ENCODE measurements around the gene GOLPH3L.
"Not testable (repeated sequence)": the region's sequence is repeated elsewhere in the genome, so short reads cannot be mapped to it uniquely, and the experiment has no call there.

GOLPH3L gene
- 17.7 to 27.7 (median 24.7) reads per million in 4 experiments for total RNA-seq

DNA sequence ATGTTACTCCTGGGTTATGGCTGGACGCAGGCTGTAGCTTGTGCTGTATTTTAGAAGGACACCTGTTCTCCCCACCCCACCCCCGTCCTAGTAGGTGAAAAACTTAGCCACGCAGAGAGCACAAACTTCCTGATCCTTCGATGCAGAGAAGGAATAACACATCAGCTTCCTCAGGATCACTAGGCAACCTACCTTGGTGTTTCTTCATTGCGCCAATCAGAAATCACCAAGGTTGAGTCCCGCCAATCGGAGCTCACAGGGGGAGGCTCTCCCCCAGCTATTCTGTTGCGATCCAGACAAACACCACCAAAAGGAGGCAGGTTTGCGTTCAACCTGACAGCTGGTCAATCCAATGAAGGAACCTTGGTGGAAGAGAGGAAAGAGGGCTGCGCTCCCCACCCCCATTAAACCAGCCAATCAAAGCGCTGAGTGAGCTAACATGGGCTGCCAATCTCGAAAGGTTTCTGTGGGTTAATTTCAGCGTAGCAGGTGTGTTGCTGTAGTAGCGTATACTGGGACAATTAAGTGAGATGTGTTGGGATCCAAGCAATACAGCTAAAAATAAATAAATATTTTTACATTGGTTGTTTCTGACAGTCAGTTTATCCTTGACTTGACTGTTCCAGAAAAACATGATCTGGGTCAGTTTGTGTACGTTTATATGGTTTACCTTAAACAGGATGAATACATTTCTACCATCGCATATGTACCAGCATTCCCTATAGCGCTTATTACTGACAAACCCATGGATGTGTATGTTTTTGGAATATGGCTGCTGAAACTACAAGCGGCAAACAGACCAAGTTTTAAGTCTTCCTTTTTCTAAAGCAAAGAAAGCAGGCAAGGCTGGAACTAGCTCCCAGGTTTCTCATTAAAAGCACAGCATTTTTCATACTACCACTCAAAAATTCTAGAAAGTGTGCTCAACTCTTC lies at the start of gene GOLPH3L:
Gene GOLPH3L (minus strand): TSS at position 160 of the 933 bp plus-strand sequence. CDS start 2,316 bp downstream, outside the sequence.
- peak; percentile 86 for DNase-seq

DNA sequence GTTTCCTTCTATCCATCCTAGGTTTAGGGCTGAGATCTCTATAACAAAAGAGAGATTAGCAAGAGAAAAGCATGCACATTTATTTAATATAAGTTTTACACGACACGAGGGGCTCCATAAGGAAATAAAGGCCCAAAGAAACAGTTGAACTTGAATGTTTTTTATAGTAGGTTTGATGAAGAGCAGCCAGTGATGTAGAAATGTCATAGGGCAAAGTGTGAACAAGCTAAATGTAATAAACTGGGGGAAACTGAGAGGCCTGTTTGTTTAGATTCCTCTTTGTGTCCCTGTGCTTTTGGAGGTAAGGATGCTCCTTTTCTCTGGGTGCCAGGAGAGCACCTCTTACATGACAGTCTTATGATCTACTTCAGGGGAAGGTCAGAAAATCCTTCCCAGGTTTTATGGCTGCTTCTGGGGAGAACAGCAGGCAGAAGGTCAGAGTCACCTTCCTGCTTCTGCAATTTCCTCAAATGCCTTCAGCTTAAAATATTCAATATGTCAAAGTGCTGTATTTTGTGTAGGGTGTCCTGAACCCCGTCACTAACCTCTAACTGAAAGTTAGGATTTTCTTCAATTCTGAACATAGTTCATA lies 33.3 kb upstream of the GOLPH3L start:
- no peak for DNase-seq

DNA sequence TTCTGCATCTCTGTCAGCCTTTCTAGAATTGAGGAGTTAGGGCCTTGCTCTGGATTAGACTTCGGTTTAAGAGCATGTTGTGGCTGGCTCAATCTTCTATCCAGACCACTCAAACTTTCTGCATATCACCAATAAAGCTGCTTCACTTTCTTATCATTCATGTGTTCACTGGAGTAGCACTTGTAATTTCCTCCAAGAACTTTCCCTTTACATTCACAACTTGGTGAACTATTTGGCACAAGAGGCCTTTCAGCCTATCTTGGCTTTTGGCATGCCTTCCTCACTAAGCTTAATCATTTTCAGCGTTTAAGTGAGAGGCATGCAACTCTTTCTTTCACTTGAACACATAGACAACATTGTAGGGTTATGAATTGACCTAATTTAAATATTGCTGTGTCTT lies 27.4 kb upstream of the GOLPH3L start:
- no peak for DNase-seq

DNA sequence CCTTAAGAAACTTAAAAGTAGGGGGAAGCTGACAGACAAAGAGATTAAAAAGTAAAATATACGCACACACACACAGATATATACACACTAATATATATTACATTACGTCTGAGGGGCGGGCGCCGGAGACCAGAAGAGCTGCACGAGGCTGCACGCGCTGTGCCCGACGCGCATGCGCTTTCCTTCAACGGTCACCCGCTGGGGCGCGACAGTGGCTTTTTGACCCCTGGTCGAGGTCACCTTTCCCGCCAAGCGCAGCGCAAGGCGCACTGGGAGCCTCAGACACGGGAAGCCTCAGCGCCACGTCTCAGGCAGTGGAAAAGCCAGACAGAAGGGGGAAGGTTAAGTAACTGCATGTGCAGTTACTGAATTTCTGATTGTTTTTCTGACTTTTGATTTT lies 23.7 kb upstream of the GOLPH3L start, which contains the start of gene HORMAD1:
Gene HORMAD1 (minus strand): TSS at position 193 of the 400 bp plus-strand sequence. CDS start 1,390 bp downstream, outside the sequence.
- DNase-seq = no peak

DNA sequence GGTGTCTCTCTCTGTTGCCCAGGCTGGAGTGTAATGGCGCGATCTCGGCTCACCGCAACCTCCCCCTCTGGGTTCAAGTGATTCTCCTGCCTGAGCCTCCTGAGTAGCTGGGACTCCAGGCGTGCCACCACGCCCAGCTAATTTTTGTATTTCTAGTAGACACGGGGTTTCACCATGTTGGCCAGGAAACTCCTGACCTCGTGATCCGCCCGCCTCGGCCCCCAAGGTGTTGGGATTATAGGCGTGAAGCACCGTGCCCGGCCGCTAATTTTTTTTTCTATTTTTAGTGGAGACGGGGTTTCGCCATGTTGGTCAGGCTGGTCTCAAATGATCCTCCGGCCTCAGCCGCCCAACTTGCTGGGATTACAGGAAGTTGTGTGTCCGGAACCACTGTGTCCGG lies 23.1 kb upstream of the GOLPH3L start:
- DNase-seq = no peak

DNA sequence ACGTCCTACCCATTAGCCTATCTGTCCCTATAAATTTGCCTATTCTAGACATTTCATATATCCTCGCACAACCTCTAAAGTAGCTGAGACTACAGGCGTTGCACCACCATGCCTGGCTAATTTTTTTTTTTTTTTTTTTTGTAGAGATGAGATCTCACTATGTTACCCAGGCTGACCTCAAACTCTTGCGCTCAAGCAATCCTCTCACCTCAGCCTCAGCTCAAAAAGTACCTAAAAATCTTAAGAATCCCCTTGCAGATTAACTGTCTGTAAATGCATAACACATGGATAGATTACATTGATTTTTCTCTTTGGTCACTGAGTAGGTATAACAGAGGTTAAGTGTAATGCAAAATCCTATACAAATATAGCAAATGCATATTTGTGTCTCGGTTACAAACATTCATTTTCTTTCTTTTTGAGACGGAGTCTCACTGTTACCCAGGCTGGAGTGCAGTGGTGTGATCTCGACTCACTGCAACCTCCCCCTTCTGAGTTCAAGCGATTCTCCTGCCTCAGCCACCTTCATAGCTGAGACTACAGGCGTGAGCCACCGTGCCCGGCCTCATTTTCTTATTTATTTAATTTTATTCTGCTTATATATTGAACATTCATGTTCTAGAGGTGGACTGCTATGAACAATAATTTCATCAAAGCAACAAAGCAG lies 21.4 kb upstream of the GOLPH3L start:
- no peak for DNase-seq

DNA sequence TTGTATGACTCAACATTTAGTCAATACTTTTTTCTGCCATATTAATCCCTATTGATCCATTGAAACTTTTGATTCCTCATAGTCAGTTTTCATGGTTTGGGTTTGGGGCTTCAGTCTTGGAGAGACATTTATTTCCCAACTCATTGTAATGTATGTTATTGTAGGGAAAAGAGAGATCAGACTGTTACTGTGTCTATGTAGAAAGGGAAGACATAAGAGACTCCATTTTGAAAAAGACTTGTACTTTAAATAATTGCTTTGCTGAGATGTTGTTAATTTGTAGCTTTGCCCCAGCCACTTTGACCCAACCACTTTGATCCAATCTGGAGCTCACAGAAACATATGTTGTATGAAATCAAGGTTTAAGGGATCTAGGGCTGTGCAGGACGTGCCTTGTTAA lies 12.1 kb upstream of the GOLPH3L start:
- DNase-seq = not testable (repeated sequence)

DNA sequence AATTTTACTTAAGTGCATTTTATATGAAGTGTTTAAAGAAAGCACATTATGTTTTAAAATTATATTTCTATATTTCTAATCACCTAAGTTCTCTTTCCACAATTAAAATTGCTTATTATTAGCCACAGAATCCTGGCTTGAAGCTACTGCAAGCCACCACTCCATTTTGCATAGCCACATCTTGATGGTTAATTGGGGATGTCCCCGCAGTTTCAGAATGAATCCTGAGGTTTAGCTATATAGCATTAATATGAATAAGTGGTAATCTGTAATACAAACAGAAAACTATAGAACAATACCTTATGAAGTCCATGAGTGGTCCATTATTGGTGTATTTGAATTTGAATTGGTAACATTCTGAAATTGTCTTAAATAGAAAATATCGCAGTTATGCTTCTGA lies 11.6 kb upstream of the GOLPH3L start:
- no peak for DNase-seq

DNA sequence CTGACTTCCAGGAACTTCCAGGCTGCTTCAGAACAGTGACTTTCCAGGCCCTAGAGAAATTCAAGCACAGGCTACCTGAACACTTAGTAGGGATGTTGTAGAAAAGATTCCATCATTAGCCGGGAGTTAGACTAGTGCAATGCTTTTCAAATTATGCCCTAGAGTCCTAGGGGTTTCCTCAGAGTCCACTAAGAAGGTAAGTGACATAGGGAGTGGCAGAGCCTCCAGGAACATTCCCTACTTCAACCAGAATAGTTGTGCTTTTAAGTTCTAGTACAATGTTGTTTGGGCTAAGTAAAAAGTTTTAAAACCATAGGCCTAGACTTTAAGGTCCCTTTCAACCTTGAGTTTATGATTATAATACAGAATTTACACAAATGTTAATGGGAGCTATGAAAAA lies 9.1 kb upstream of the GOLPH3L start:
- DNase-seq = no peak

DNA sequence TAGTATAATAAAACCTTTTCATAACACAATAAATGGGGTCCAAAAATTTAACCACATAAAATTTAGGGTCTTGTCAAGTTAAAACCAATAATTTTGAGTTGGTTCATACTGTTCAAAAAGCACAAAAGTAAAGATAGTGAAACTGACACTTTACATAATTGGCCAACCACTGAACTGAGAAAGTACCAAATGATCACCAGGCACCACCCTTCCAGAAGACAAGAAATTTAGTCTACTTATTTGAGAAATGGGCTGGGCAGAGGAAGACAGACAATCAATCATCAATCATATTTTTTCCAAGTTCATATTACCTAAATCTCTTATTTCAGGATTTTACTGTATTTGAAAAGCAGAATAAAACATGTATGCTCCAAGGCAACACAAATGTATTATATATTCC lies 6.5 kb upstream of the GOLPH3L start:
- DNase-seq = no peak

DNA sequence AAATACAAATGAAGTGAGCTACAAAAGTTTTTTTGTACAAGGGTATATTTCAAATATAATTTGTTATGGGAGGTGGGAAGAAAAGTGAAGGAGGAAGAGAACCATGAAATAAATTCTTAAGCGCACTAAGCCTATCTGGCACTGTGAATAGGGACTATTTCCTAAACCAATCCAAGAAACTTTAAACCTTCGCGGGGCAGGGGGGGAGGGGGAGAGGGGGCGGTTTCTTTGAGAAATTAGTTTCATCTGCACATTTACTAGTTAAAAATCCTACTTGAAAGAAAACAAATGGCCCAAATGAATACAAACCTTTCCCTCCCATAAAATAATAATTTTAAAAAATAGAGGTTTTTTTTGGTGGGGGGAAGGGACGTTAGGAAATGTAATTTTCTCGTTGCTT lies 364 bp downstream of the GOLPH3L start:
- no peak for DNase-seq

DNA sequence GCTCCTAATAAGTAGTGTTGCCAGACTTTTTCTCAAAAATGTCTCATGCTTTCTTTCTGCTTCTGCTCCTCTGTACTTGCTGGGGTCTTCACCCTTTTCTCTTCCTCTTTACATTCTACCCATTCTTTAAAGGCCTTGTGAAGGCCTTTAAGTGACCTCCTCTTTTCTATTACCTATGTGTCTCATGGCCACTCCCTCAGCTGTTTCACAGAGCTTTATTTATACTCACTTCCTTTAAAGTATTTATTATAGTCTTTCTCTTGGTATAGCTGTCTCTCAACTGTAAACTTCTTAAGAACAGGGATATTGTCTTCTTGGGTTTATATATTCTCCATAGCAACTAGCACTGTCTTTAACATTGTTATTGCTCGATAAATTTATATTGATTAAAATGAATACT lies 792 bp downstream of the GOLPH3L start:
- DNase-seq = no peak

DNA sequence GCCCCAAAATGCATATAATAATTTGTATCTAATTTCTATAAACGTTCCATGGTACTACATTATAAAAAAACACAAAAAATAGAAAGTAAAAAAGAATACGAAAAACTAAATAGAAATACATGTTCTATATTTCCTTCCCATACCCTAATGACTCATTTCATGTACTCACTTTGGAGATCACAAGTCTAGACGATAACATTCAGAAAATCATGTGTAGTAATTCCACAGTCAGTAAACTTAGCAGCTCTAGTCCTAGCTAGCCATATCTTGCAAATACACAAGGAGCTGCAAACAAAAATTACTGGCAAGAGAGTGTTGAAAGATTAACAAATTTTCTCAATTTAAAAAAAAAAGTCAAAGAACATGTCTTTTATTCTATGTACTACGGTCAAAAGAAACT lies 1.4 kb downstream of the GOLPH3L start:
- no peak for DNase-seq

DNA sequence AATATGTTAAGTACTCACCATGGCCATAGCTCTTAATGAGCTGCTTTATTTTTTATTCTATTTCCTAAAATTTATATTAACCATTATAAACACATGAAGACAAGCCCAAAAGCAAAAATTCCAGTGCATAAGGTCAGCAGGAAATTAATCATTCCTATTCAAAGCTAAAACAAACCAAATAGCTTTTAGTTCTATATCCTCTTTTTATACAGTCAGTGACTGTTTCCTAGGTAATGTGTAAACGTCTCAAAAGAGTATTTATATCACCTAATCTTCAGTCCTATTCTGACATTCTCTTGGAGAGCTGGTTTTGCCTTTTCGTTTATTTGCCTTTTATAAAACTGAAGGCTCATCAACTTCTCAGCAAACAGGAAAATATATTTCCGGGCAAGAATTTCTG lies 4.2 kb downstream of the GOLPH3L start:
- DNase-seq = no peak

DNA sequence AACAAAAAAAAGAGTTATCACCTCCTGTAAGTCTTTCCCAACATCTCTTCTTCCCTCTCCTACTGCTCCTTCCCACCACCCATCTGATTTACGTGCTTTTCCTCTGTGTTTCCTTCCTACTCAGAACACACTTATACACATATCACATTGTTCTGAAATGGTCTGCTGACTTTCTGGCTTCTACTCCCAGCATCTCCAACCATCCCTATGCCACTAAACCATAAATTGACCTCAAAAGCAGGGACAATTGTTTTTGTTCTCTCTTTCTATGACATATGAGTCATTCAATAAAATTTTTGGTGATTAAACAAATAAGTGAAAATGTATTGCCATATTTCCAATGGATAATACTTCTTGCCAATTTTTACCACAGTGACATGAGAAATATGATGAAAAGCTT lies 8.2 kb downstream of the GOLPH3L start:
- DNase-seq = no peak

DNA sequence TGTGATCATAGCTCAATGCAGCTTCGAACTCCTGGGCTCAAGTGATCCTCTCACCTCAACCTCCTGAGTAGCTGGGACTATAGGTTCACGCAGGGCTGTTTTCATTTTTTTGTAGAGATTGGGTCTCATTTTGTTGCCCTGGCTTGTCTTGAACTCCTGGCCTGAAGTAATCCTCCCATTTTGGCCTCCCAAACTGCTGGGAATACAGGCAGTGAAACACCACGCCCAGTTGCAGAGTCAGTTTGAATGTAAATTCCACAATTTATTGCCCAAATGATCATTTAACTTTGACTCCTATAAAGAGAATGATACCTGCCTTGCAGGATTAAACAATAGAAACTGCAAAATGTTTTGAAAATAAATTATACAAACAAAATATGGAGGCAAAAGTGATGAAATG lies 10.7 kb downstream of the GOLPH3L start:
- DNase-seq = no peak

DNA sequence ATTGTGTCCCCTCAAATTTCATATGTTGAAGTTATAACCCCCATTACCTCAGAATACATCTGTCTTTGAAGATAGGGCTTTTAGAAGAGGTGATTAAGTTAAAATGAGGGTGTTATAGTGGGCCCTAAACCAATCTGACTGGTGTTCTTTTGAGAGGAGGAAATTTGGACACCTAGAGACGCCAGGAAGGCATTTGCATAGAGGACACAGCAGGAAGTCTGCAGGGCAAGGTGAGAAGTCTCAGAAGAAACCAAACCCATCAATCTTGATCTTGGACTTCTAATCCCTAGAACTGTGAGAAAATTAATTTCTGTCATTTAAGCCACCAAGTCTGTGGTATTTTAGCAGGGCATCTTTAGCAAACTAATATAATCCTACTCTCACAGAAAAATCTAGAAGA lies 13.0 kb downstream of the GOLPH3L start:
- no peak for DNase-seq

DNA sequence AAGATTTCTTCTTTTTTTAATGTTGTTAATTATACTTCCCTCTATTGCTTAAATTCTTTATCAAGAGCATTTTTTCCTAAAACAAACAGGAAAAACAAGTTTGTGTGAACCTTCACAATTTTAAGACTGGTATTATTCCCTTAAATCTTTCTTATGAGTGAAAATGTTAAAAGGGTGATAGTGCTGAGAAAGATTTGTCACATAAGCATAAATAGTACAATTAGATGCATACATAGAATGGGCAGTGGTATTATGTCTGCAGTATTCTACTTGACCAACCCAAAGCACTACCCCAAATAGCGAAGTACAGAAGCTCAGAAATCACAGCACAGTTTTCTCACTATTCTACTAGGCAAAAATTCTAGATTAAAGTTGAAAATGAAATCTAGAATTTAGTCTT lies 18.0 kb downstream of the GOLPH3L start:
- no peak for DNase-seq

DNA sequence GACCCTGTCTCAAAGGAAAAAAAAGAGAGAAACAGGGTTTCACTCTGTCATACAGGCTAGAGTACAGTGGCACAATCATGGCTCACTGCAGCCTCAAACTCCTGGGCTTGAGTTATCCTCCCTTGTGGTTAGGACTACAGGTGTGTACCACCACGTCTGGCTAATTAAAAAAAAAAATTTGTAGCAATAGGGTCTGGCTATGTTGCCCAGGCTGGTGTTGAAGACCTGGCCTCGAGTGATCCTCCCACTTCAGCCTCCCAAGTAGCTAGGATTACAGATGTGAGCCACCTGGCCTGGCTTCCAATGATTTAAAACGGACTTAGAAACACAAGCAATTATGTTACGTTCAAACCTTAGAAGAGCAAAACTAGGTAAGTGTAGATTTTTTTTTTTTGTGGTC lies 22.1 kb downstream of the GOLPH3L start:
- DNase-seq = no peak

DNA sequence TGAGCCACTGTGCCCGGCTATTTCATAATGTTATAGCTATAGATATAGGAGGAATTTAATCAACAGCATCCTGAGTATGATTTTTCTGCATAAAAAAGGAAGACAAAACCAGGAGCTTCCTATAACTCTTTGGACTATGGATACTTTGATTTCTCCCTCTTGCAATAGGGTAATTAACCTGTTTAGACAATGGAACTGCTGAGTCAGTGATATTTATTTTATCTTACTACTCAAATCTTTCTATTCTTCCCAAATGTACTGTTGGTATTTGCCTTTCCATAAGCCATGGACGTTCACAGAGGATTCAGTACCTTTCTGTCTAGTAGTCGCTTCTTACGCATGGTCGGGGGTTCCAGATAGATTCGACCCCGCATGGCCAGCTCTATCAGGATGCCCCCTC lies 33.6 kb downstream of the GOLPH3L start:
- no peak for DNase-seq

DNA sequence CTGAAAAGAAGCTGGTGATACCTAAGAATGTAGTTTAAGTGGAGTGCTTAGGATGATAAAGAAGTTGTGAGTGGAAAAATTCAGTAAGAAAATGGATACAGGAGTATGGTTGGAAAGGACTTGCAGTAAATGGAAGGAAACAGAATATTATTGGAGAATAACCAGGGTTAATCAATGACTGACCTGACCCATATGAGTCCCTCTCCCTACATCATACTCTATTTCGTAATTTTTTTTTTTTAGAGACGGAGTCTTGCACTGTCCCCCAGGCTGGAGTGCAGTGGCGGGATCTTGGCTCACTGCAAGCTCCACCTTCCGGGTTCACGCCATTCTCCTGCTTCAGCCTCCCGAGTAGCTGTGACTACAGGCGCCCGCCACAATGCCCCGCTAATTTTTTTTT lies 34.1 kb downstream of the GOLPH3L start:
- no peak for DNase-seq

DNA sequence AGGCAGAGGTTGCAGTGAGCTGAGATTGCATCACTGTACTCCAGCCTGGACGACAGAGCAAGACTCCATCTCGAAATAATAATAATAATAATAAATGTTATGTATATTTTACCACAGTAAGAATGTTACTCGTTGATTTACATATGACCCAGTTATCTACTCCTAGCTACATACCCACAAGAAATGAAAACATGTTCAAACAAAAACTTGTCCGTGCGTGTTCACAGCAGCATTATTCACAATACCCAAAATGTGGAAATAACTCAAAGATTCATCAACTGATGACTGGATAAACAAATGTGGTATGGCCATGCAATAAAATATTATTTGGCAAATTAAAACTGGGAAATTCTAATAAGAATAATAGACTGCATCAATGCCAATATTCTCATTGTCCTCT lies 35.8 kb downstream of the GOLPH3L start:
- DNase-seq = no peak

DNA sequence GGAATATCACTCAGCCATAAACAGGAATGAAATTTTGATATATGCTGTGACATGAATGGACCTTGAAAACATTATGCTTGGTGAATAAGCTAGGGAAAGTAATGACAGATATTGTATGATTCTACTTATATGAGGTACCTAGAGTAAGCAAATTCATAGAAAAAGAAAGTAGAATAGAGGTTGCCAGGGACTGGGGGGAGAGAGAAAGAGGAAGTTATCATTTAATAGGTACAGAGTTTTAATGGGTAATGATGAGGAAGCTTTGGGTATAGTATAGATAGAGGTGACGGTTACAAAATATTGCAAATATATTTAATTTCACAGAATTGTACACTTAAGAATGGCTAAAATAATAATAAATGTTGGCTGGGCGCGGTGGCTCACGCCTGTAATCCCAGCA lies 36.4 kb downstream of the GOLPH3L start:
- no peak for DNase-seq

DNA sequence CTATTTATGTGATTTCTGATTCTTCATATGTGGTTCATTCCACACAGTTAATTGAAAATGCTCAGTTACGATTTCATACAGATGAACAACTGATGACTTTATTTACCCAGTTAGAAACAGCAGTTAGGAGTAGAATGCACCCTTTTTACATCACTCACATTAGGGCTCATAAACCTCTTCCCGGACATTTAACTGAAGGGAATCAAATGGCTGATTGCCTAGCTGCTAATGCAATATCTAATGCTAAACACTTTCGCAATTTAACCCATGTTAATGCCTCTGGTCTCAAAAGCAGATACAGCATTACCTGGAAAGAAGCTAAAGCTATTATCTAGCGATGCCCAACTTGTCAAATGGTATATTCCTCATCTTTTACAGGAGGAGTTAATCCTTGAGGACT lies 39.9 kb downstream of the GOLPH3L start:
- DNase-seq = not testable (repeated sequence)
